HL-60 (cell line): ENCODE data around the gene BRD3.

ENCODE experiments used
- DNase-seq, 2 experiments: peaks; one replicate each; pipeline ENCODE4 v3.0.0-alpha.2; 2010 to 2020; ENCODE audit warnings: low read depth in 1 of 2, low spot score in 1 of 2
- H3K27ac ChIP-seq: fragments of 250-450 bp; sonication (Bioruptor Pico); replicated peaks from 2 replicates; pipeline ENCODE4 v1.5.1; 2020; ENCODE audit warnings: mild to moderate bottlenecking, moderate library complexity
- H3K27me3 ChIP-seq: fragments of 250-450 bp; sonication (Bioruptor Pico); 2 replicates; pipeline ENCODE4 v1.5.1; 2021; ENCODE audit warnings: mild to moderate bottlenecking, moderate library complexity; ENCODE audit not compliant: insufficient read depth, poor library complexity, severe bottlenecking
- H3K4me3 ChIP-seq: replicated peaks from 2 replicates; pipeline ENCODE4 v1.5.1; 2011; ENCODE audit warnings: mild to moderate bottlenecking, control low read depth, low read length; ENCODE audit not compliant: insufficient read depth
- CTCF ChIP-seq: IDR thresholded peaks from one replicate; pipeline ENCODE4 v1.5.1; 2011; ENCODE audit warnings: low read length, control low read depth, inconsistent platforms; ENCODE audit not compliant: insufficient read depth
- GABPA ChIP-seq: IDR thresholded peaks from 2 replicates; pipeline ENCODE4 v1.6.1; 2012; ENCODE audit warnings: low read depth
- POLR2AphosphoS5 ChIP-seq: IDR thresholded peaks from 2 replicates; pipeline ENCODE4 v1.6.1; 2012; ENCODE audit warnings: low read depth
- SPI1 ChIP-seq: IDR thresholded peaks from 2 replicates; pipeline ENCODE4 v1.6.1; 2012; ENCODE audit warnings: low read depth, mild to moderate bottlenecking, borderline replicate concordance
- long read RNA-seq: library from polyadenylated mRNA; unstranded; transcript quantifications from one replicate; pipeline ENCODE4 v2.0.0, GENCODE V29; 2020
- TF ChIP-seq, protein P1 (sequence below): IDR thresholded peaks from 2 replicates; pipeline ENCODE4 v1.6.1; 2012; ENCODE audit warnings: low read depth; ENCODE audit not compliant: insufficient replicate concordance

BRD3 gene
- long read RNA-seq, full-length matches to known transcripts, result 38 of 185 reads
- long read RNA-seq, partial matches to known transcripts, result 116 of 185 reads
- long read RNA-seq, other reads (novel, unspliced or antisense), result 31 of 185 reads

DNA sequence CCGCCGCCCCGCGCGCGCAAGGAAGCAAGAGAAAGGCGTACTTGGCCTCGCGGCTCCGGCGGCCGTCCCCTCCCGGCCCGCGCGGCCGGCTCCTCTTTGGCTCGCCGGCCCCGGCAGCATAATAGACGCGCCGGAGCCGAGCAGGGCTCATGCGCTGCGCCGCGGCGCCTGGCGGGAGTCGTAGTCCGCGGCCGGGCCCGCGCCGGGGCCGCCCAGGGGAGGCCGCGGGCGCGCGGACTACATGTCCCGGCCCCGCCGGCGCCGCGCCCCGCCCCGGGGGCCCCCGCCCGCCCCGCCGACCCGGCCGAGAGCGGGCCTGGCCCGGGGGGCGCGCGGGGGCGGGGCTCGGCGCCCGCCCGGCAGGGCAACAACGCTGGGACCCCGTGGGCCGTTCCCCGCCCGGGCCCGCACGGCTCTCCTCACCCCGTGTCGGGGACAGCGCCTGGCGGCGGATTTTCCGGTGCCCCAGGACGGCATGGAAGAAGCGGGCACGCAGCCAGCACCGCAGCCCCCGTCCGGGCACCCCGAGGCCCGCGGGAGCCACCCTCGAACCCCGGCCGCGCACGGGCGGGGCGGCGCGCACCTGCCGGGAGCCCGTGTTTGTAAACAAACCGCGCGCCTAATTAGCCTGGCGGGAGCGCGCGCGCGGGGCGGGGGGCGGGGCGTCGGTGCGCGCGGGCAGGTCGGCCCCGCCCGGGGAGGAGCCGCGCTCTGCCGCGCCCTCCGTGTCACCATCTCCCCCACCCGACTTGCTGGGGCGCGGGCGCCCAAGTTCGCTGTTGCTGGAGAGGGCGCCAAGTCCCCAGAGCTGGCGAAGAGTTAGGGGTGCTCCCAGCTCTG, at the start of gene BRD3:
TSS of gene BRD3 (minus strand) at position 123 of the 840 bp plus-strand sequence. CDS start 14,549 bp downstream, outside the sequence.
- no peak for TF ChIP-seq CTCF
- no peak for TF ChIP-seq POLR2AphosphoS5
- no peak for TF ChIP-seq GABPA
- TF ChIP-seq, protein P1, sequence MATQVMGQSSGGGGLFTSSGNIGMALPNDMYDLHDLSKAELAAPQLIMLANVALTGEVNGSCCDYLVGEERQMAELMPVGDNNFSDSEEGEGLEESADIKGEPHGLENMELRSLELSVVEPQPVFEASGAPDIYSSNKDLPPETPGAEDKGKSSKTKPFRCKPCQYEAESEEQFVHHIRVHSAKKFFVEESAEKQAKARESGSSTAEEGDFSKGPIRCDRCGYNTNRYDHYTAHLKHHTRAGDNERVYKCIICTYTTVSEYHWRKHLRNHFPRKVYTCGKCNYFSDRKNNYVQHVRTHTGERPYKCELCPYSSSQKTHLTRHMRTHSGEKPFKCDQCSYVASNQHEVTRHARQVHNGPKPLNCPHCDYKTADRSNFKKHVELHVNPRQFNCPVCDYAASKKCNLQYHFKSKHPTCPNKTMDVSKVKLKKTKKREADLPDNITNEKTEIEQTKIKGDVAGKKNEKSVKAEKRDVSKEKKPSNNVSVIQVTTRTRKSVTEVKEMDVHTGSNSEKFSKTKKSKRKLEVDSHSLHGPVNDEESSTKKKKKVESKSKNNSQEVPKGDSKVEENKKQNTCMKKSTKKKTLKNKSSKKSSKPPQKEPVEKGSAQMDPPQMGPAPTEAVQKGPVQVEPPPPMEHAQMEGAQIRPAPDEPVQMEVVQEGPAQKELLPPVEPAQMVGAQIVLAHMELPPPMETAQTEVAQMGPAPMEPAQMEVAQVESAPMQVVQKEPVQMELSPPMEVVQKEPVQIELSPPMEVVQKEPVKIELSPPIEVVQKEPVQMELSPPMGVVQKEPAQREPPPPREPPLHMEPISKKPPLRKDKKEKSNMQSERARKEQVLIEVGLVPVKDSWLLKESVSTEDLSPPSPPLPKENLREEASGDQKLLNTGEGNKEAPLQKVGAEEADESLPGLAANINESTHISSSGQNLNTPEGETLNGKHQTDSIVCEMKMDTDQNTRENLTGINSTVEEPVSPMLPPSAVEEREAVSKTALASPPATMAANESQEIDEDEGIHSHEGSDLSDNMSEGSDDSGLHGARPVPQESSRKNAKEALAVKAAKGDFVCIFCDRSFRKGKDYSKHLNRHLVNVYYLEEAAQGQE, result no peak
- no peak for TF ChIP-seq SPI1
- Histone ChIP-seq H3K4me3 (peak within 1 kb of the TSS; percentile 73), H3K27ac (peak within 1 kb of the TSS; percentile 95), H3K27me3 (peaks cover 6% of the 10 kb centered on the region)
- peak; percentile 74 to 76 for DNase-seq

DNA sequence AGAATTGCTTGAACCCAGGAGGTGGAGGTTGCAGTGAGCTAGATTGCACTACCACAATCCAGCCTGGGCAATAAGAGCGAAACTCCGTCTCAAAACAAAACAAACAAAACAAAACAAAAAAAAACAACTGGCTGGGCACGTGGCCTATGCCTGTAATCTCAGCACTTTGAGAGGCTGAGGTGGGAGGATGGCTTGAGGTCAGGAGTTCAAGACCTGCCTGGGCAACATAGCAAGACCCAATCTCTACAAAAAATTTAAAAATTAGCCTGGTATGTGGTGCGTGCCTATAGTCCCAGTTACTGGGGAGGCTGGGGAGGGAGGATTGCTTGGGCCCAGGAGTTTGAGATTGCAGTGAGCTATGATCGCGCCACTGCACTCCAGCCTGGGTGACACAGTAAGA, 44.7 kb upstream of the BRD3 start:
- no peak for DNase-seq
- no peak overlapping the region for H3K27ac ChIP-seq
- H3K27me3 ChIP-seq, result no peaks in the 10 kb centered on the region
- no peak overlapping the region for H3K4me3 ChIP-seq
- TF ChIP-seq CTCF (no peak), POLR2AphosphoS5 (no peak), GABPA (no peak), SPI1 (no peak)
- TF ChIP-seq, protein P1, result no peak

- Histone ChIP-seq H3K27ac (no peak overlapping the region), H3K4me3 (no peak overlapping the region), H3K27me3 (no peaks in the 10 kb centered on the region)
- DNase-seq, result no peak
- TF ChIP-seq GABPA (no peak), CTCF (no peak), POLR2AphosphoS5 (no peak)
- TF ChIP-seq, protein P1, result no peak
Measured at GRCh38 chr9:134111064-134111463, 43.2 kb upstream of the BRD3 start.
